IMR-90 (cell line): ENCODE results near the gene DOCK9.

Experiments used
- CEBPB ChIP-seq: IDR thresholded peaks from 2 replicates; pipeline ENCODE4 v1.6.1; 2012; ENCODE audit warnings: low read depth, low read length, improper control_type of control experiment
- CHD1 ChIP-seq: IDR thresholded peaks from 2 replicates; pipeline ENCODE4 v1.6.1; 2012; ENCODE audit warnings: low read depth, low read length, improper control_type of control experiment
- CTCF ChIP-seq: conservative IDR thresholded peaks from 2 replicates; pipeline ENCODE4 v1.5.1; 2012; ENCODE audit warnings: mild to moderate bottlenecking, low read depth, low read length, improper control_type of control experiment
- ELK1 ChIP-seq: fragments of 150-350 bp; IDR thresholded peaks from 2 replicates; pipeline ENCODE4 v1.6.1; 2016; ENCODE audit warnings: low read depth, mild to moderate bottlenecking, low read length, moderate library complexity, borderline replicate concordance
- FOS ChIP-seq: fragments of 150-350 bp; IDR thresholded peaks from 2 replicates; pipeline ENCODE4 v1.6.1; 2016; ENCODE audit warnings: low read depth, low read length
- MXI1 ChIP-seq: IDR thresholded peaks from 2 replicates; pipeline ENCODE4 v1.6.1; 2012; ENCODE audit warnings: low read depth, mild to moderate bottlenecking, low read length, moderate library complexity, borderline replicate concordance
- POLR2A ChIP-seq: IDR thresholded peaks from 2 replicates; pipeline ENCODE4 v1.6.1; 2012; ENCODE audit warnings: mild to moderate bottlenecking, low read depth, low read length
- RAD21 ChIP-seq: IDR thresholded peaks from 2 replicates; pipeline ENCODE4 v1.6.1; 2012; ENCODE audit warnings: low read length, improper control_type of control experiment
- RCOR1 ChIP-seq: IDR thresholded peaks from 2 replicates; pipeline ENCODE4 v1.6.1; 2012; ENCODE audit warnings: mild to moderate bottlenecking, low read length, improper control_type of control experiment; ENCODE audit not compliant: insufficient replicate concordance
- RFX5 ChIP-seq: IDR thresholded peaks from 2 replicates; pipeline ENCODE4 v1.8.0; 2012; ENCODE audit warnings: low read depth, mild to moderate bottlenecking, low read length, moderate library complexity
- SMC3 ChIP-seq: fragments of 150-350 bp; IDR thresholded peaks from 2 replicates; pipeline ENCODE4 v1.6.1; 2016; ENCODE audit warnings: low read depth, mild to moderate bottlenecking, antibody characterized with exemption, low read length, moderate library complexity
- USF2 ChIP-seq: fragments of 150-350 bp; IDR thresholded peaks from 2 replicates; pipeline ENCODE4 v1.6.1; 2017; ENCODE audit warnings: mild to moderate bottlenecking, antibody characterized with exemption, low read length, low read depth

- TF ChIP-seq CTCF (no peak), RAD21 (no peak), CHD1 (no peak), POLR2A (no peak), FOS (no peak), RCOR1 (no peak), USF2 (no peak), ELK1 (no peak), SMC3 (no peak), RFX5 (no peak), CEBPB (no peak), MXI1 (no peak)
Measured at GRCh38 chr13:98781470-98781869, 196.4 kb downstream of the DOCK9 start.
